Lung (tissue), 12 donors: ENCODE data around the gene GGA3. TPM values are rescaled to one million over a fixed set of nuclear protein-coding genes. Genes with fewer than 3 reads are reported as not detected.
A peak's percentile ranks its signal among the peaks of the same experiment; 100 is the strongest.
"Not testable (repeated sequence)": the region's sequence is repeated elsewhere in the genome, so short reads cannot be mapped to it uniquely, and the experiment has no call there.

Experiments
- ATAC-seq: fragments of 200-7000 bp; cut with Tn5 transposase; one replicate; pipeline ENCODE4 v1.9.1; 2020; ENCODE audit warnings: moderate number of reproducible peaks; ENCODE audit not compliant: insufficient read depth, low FRiP score
- DNase-seq, 3 donors: peaks; one replicate each; pipeline ENCODE4 v3.0.0-alpha.2; 2013 to 2017
- H3K27ac ChIP-seq, 2 donors: one replicate each; pipeline ENCODE4 v1.5.1; 2013; ENCODE audit warnings: mild to moderate bottlenecking in 2 of 2, moderate library complexity in 2 of 2, control low read depth in 1 of 2, inconsistent platforms in 1 of 2, low read depth in 1 of 2, low read length in 1 of 2
- H3K27me3 ChIP-seq, 3 donors: one replicate each; pipeline ENCODE4 v1.5.1; 2013; ENCODE audit warnings: low read length in 2 of 3; ENCODE audit not compliant: control insufficient read depth in 3 of 3, insufficient read depth in 3 of 3
- H3K36me3 ChIP-seq, 4 donors: one replicate each; pipeline ENCODE4 v1.5.1; 2013; ENCODE audit warnings: low read length in 4 of 4, mild to moderate bottlenecking in 1 of 4, moderate library complexity in 1 of 4; ENCODE audit not compliant: control insufficient read depth in 4 of 4, insufficient read depth in 4 of 4
- H3K4me1 ChIP-seq, 5 donors: one replicate each; pipeline ENCODE4 v1.5.1; 2013; ENCODE audit warnings: low read length in 5 of 5, mild to moderate bottlenecking in 2 of 5, moderate library complexity in 1 of 5; ENCODE audit not compliant: control insufficient read depth in 5 of 5, insufficient read depth in 5 of 5
- H3K4me3 ChIP-seq: one replicate; pipeline ENCODE4 v1.5.1; 2013; ENCODE audit warnings: mild to moderate bottlenecking, control low read depth, moderate library complexity
- H3K9ac ChIP-seq, 2 donors: one replicate each; pipeline ENCODE4 v1.5.1; 2013; ENCODE audit warnings: low read length in 2 of 2, control low read depth in 1 of 2; ENCODE audit not compliant: insufficient read depth in 1 of 2
- H3K9me3 ChIP-seq, 4 donors: one replicate each; pipeline ENCODE4 v1.5.1; 2013; ENCODE audit warnings: low read length in 3 of 4, mild to moderate bottlenecking in 1 of 4, moderate library complexity in 1 of 4; ENCODE audit not compliant: control insufficient read depth in 4 of 4, insufficient read depth in 3 of 4
- CTCF ChIP-seq: IDR thresholded peaks from 2 replicates; pipeline ENCODE4 v1.5.1; 2012; ENCODE audit warnings: mild to moderate bottlenecking; ENCODE audit errors: control extremely low read depth, extremely low read depth
- WGBS, 2 donors: extraction: QIAGEN DNeasy Blood & Tissue Kit; methylation state at CpG; one replicate each; pipeline ENCODE4 v1.1.7; 2013; 5-methylcytosine and 5-hydroxymethylcytosine counted together
- polyA plus RNA-seq, 2 donors: library from polyadenylated mRNA; stranded (reverse); fragments of 200-250 nt; gene quantifications; one replicate each; pipeline ENCODE4 v1.2.1, GENCODE V29; 2013
- total RNA-seq, 2 donors: library from RNA; depleted of rRNA in 1 of 2; stranded (reverse); fragments of >200 nt in 1 of 2; gene quantifications; one replicate each; pipeline ENCODE4 v1.2.1, GENCODE V29; 2014 to 2021
- donor health status: control.
- donor health status: control.
- donor health status: Bipolar disorder and iron deficiency.
- donor health status: healthy.
- donor health status: DM: yes; HTN: yes; CAD: no.

The GGA3 gene
- total and polyA plus RNA-seq, 4 donors: 22.8 to 42.4 (median 31.1) TPM

GRCh38 chr17:75287221-75287620 lies 25.8 kb upstream of the GGA3 start:
- no peak for DNase-seq

GRCh38 chr17:75285123-75285522 lies 23.7 kb upstream of the GGA3 start:
- ATAC-seq (no peak), DNase-seq (no peak)
- Histone ChIP-seq H3K27me3 (no peaks in the 10 kb centered on the region), H3K4me3 (no peak overlapping the region), H3K9me3 (no peaks in the 10 kb centered on the region), H3K4me1 (peaks cover 0 to 8% (median 0%) of the 10 kb centered on the region in 5 donors), H3K36me3 (peaks cover 0 to 11% (median 2%) of the 10 kb centered on the region in 4 donors), H3K27ac (no peak overlapping the region), H3K9ac (no peak overlapping the region)
- no peak for TF ChIP-seq CTCF
- WGBS, 2 donors: 84 to 98% methylated on average over 6 of the region's 6 CpGs

More at GRCh38 chr17:75287221-75287620, 25.8 kb upstream of the GGA3 start:
- ATAC-seq: no peak
- TF ChIP-seq CTCF: no peak
- no peak overlapping the region for H3K9ac ChIP-seq
- H3K4me3 ChIP-seq: no peak overlapping the region
- H3K36me3 ChIP-seq: peaks cover 0 to 7% (median 2%) of the 10 kb centered on the region in 4 donors
- peaks cover 0 to 8% (median 0%) of the 10 kb centered on the region in 5 donors for H3K4me1 ChIP-seq
- no peaks in the 10 kb centered on the region for H3K27me3 ChIP-seq
- no peak overlapping the region for H3K27ac ChIP-seq
- WGBS, 2 donors: 79 to 90% methylated on average over 9 of the region's 9 CpGs
- no peaks in the 10 kb centered on the region for H3K9me3 ChIP-seq

GRCh38 chr17:75280189-75280588 lies 18.8 kb upstream of the GGA3 start:
- H3K36me3 ChIP-seq, H3K27ac ChIP-seq, H3K27me3 ChIP-seq, H3K4me3 ChIP-seq, H3K4me1 ChIP-seq, H3K9ac ChIP-seq, H3K9me3 ChIP-seq, DNase-seq, ATAC-seq: not testable (repeated sequence)
- WGBS, 2 donors: 92 to 97% methylated on average over 4 of the region's 4 CpGs

GRCh38 chr17:75277664-75278071 lies 16.3 kb upstream of the GGA3 start:
- Histone ChIP-seq H3K9me3 (no peaks in the 10 kb centered on the region), H3K4me3 (no peak overlapping the region)
- ATAC-seq: no peak

More at GRCh38 chr17:75277664-75278071, 16.3 kb upstream of the GGA3 start:
- no peak overlapping the region for H3K9ac ChIP-seq
- WGBS, 2 donors: 75 to 92% methylated on average over 6 of the region's 6 CpGs
- H3K27ac ChIP-seq: peak overlapping the region in 1 of 2 donors; percentile 68
- no peak for DNase-seq
- H3K27me3 ChIP-seq: no peaks in the 10 kb centered on the region
- no peak for TF ChIP-seq CTCF
- H3K36me3 ChIP-seq: peaks cover 0 to 9% (median 0%) of the 10 kb centered on the region in 4 donors
- H3K4me1 ChIP-seq: peaks cover 0 to 3% (median 0%) of the 10 kb centered on the region in 5 donors
